IPS-18a (cell line): ENCODE measurements around the gene SESN3.
"Not testable (repeated sequence)": the region's sequence is repeated elsewhere in the genome, so short reads cannot be mapped to it uniquely, and the experiment has no call there.

Experiments used
- H3K27ac ChIP-seq: one replicate; pipeline ENCODE4 v1.5.1; 2013; ENCODE audit warnings: low read length
- H3K27me3 ChIP-seq: one replicate; pipeline ENCODE4 v1.6.1; 2013; ENCODE audit warnings: mild to moderate bottlenecking, low read length; ENCODE audit not compliant: control insufficient read depth, insufficient read depth
- H3K36me3 ChIP-seq: one replicate; pipeline ENCODE4 v1.6.1; 2013; ENCODE audit warnings: low read depth, low read length; ENCODE audit not compliant: control insufficient read depth
- H3K4me1 ChIP-seq: one replicate; pipeline ENCODE4 v1.6.1; 2013; ENCODE audit warnings: low read depth, low read length; ENCODE audit not compliant: control insufficient read depth
- H3K4me3 ChIP-seq: one replicate; pipeline ENCODE4 v1.5.1; 2013; ENCODE audit warnings: low read length
- H3K9ac ChIP-seq: one replicate; pipeline ENCODE4 v1.6.1; 2013; ENCODE audit warnings: mild to moderate bottlenecking, low read length, moderate library complexity
- H3K9me3 ChIP-seq: one replicate; pipeline ENCODE4 v1.6.1; 2013; ENCODE audit warnings: low read depth, low read length; ENCODE audit not compliant: control insufficient read depth

Gene SESN3

DNA sequence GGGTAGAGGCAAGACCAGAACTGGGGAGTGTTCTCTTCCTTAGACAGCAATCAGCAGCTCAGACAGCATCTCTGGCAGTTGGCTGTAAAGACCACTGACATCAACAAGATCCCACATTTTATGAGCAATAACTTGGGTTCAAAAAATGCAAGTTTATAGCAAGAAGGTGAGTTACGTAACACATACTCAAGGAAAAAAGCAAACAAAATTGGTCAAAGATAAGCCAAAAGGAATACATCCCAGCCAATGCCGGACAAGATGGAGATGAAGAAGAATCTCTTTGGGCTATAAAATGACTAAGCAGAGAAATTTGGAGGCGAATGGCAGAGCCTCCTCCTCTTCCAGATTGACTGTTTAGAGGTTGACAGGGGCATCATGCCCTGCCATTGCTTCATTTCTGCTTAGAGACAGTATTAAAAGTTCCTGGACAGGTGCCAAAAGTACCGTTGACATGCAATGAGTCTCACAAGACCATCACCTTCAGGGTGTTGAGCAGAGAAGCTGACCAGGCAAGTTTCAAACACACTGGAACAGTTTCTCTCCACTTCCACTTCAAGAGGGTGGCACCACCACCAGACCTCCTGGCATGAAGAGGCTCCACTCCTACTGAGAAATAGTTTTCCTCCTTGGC is 85.5 kb downstream of the SESN3 start:
- Histone ChIP-seq H3K9ac (no peak overlapping the region), H3K36me3 (no peaks in the 10 kb centered on the region), H3K27ac (no peak overlapping the region), H3K4me1 (peaks cover 10% of the 10 kb centered on the region), H3K9me3 (no peaks in the 10 kb centered on the region), H3K27me3 (peaks cover 86% of the 10 kb centered on the region), H3K4me3 (no peak overlapping the region)

DNA sequence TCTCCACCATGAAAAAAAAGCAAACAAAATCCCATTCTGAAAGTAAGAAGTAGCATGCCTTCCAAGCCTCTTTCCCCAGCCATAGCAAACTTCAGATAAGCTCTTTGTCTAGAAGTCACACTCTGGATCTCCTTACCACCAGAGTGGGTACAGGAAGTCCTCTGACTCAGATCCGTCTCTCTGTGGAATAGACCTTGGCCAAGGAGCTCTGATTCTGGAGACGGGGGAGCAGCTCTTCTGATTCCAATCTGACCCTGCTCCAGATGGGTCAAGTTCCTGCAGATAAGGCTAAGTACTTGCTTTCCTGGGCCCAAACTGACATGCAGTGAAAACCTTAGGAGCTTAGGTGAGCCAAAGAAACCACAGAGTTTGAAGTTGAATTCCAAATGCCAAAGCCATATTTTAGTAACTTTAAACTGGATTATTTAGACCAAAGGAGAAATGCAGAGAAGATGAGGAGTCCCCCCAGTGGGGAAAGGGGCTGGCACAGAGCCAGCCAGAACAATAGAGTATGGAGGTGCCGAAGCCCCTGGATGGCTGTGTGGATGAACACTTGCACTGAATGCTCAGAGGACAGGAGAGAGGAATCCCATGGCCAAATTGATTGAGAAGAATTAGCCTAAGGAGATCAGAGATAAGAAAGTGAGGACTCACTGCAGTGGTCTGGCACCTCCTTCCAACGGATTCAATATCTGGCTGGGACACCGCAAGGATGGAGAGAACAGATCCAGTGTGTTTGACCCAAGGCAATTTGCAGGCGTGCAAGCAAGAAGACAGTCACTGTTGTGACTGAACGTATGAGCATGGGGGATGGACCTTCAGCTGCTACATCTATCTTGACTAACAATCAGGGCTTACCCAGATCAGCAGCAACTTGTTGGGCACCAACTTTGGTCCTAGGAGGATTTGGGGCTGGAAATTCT is 86.4 kb downstream of the SESN3 start:
- no peaks in the 10 kb centered on the region for H3K36me3 ChIP-seq
- no peak overlapping the region for H3K4me3 ChIP-seq
- H3K9me3 ChIP-seq, result no peaks in the 10 kb centered on the region
- H3K27me3 ChIP-seq, result peaks cover 76% of the 10 kb centered on the region
- peaks cover 2% of the 10 kb centered on the region for H3K4me1 ChIP-seq
- H3K27ac ChIP-seq, result no peak overlapping the region
- H3K9ac ChIP-seq, result no peak overlapping the region

DNA sequence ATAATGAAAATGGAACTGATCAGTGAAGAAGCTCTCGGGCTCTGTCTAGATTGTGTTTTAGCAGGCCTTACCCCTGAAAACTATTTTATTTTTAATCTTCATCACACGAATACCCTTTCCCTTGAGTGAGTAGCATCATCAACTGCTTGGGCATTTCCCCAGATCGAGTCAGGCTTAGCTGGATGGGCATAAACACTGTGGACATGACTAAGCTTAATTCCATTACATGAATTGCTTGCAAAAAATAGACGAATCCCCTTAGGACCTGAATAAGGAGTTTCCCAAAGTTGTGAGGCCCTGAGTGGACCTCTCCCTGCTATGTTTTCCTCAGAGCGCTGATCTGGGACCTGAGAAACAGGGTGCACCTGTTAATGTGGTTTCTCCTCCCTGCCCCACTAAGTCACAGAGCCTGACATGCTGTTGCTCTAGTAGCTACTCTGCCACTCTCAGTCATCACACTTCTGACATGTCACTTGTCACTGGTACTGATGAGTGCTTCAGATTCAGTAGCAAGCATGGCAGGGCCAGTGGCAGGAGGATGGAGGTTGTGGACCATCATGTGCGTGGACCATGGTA is 87.8 kb downstream of the SESN3 start:
- no peak overlapping the region for H3K27ac ChIP-seq
- H3K9me3 ChIP-seq, result no peaks in the 10 kb centered on the region
- no peaks in the 10 kb centered on the region for H3K36me3 ChIP-seq
- H3K4me3 ChIP-seq, result no peak overlapping the region
- no peaks in the 10 kb centered on the region for H3K4me1 ChIP-seq
- no peak overlapping the region for H3K9ac ChIP-seq
- peaks cover 63% of the 10 kb centered on the region for H3K27me3 ChIP-seq

DNA sequence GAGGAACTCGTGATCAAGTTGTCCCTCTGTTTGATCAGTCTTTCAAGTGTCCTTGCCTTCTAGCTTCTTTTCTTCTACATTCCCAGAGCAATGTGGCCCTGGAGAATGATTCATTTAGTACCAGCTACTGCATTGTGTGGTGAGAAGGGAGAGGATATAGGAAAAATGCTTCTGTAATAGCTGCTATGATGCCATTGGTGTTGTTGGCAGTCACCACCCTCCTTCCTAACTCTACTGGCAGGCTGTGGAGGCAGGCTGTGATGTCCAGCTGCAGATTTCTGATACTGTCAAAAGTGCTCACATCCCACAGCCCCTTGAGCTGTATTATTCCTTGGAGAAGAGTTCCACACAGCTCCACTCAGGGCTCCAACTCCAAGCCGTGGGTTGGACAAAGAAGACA is 88.6 kb downstream of the SESN3 start:
- H3K27ac ChIP-seq, result no peak overlapping the region
- peaks cover 55% of the 10 kb centered on the region for H3K27me3 ChIP-seq
- no peaks in the 10 kb centered on the region for H3K4me1 ChIP-seq
- H3K36me3 ChIP-seq, result no peaks in the 10 kb centered on the region
- H3K4me3 ChIP-seq, result no peak overlapping the region
- no peaks in the 10 kb centered on the region for H3K9me3 ChIP-seq
- no peak overlapping the region for H3K9ac ChIP-seq

DNA sequence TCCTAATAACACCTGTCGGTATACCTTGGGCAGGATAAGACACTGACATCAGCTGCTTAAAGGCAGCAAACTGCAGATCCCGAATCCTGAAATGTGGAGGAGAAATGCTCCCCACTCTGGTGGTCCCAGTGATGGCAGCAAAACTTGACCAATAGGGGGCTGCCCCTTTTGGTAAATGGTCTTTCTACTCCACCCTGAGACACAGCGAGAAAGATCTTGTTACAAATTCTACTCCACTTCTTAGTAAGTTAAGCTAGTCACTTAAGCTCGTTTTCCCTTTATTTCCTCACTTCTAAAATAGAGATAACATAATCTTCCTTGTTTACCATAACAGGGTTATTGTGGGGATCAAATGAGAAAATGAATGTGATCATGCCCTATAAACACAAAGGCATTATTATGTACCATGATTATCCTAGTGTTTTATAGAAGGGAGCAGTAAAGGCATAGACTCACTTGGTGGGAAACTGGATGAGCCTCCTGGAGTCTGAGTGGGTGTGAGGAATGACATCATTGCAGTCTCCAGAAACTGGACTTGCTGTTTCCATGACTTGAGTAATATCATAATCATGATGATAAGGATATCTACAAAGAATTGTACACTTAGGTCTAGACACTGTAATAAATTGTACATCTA is 90.5 kb downstream of the SESN3 start:
- H3K27ac ChIP-seq, result no peak overlapping the region
- no peak overlapping the region for H3K9ac ChIP-seq
- H3K36me3 ChIP-seq, result no peaks in the 10 kb centered on the region
- H3K9me3 ChIP-seq, result no peaks in the 10 kb centered on the region
- no peak overlapping the region for H3K4me3 ChIP-seq
- peaks cover 36% of the 10 kb centered on the region for H3K27me3 ChIP-seq
- no peaks in the 10 kb centered on the region for H3K4me1 ChIP-seq

DNA sequence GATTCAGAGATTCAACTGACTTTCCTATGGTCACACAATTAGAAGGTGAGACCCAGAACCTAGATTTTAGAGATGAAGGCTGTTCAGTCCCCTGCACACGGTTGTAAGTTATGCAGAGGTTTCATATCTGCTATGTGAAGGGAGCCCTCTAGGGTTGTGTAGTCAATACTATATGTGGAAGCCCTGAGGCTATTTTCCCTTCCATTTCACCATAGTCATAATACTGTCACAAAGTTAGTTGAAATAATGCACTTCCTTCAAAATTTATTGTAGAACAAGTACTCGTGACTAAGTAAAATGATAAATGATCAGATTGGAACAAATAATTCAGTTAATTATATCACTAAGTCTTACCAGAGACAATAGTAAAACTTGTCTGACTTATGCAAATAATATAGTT is 92.6 kb downstream of the SESN3 start:
- H3K9me3 ChIP-seq, result no peaks in the 10 kb centered on the region
- H3K27me3 ChIP-seq, result peaks cover 15% of the 10 kb centered on the region
- H3K9ac ChIP-seq, result no peak overlapping the region
- H3K36me3 ChIP-seq, result no peaks in the 10 kb centered on the region
- no peak overlapping the region for H3K4me3 ChIP-seq
- H3K4me1 ChIP-seq, result no peaks in the 10 kb centered on the region
- no peak overlapping the region for H3K27ac ChIP-seq

DNA sequence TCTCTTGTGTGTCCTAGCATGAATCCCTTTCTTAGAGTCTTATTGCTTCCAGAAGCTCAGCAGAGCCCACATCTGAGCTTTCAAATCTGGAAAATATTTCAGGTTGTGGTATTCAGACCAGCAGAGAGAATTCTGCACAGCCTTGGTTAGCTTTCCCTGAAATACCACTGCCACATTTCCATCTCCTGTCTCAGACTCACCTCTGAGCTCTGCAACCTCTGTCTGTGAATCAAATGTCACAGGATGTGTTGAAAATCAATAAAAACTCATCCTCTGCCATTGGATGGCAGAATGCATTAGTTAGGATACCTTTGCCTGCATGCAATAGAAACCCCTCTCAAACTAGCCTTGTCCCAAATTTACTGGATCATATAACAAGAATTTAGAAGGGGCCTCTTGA is 93.7 kb downstream of the SESN3 start:
- Histone ChIP-seq H3K4me1 (no peaks in the 10 kb centered on the region), H3K36me3 (no peaks in the 10 kb centered on the region), H3K27ac (no peak overlapping the region), H3K9ac (no peak overlapping the region), H3K4me3 (no peak overlapping the region), H3K9me3 (no peaks in the 10 kb centered on the region), H3K27me3 (peaks cover 8% of the 10 kb centered on the region)

DNA sequence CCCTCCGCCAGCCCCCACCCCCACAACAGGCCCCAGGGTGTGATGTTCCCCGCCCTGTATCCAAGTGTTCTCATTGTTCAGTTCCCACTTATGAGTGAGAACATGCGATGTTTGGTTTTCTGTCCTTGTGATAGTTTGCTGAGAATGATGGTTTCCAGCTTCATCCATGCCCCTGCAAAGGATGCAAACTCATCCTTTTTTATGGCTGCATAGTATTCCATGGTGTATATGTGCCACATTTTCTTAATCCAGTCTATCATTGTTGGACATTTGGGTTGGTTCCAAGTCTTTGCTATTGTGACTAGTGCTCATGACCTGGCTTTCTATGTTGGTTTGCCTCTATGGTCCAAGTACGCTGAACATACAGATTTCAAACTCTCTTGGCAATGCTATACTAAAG is 94.3 kb downstream of the SESN3 start:
- not testable (repeated sequence) for H3K4me3 ChIP-seq, H3K9ac ChIP-seq, H3K9me3 ChIP-seq, H3K27ac ChIP-seq, H3K4me1 ChIP-seq, H3K27me3 ChIP-seq, H3K36me3 ChIP-seq

DNA sequence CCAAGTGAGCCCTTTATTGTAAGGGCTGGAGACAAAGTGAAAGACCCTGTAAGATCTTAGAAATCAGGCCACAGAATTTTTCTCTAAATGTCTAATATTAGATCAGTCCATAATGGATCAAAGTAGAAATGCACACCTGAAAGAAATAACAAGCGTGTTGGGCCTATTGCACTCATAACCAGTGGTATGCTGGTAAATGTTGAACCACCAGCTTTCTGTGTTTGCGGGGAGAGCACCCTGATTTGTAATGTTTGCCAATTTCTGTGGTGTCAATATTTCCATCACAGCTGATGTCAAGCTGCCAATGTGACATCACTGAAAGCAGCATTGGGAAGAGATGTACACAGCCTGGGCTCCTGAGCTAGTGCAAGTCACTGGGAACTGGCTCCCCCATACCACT is 95.1 kb downstream of the SESN3 start:
- no peak overlapping the region for H3K9ac ChIP-seq
- H3K4me3 ChIP-seq, result no peak overlapping the region
- H3K9me3 ChIP-seq, result no peaks in the 10 kb centered on the region
- H3K27ac ChIP-seq, result no peak overlapping the region
- H3K36me3 ChIP-seq, result no peaks in the 10 kb centered on the region
- H3K27me3 ChIP-seq, result peaks cover 3% of the 10 kb centered on the region
- no peaks in the 10 kb centered on the region for H3K4me1 ChIP-seq

DNA sequence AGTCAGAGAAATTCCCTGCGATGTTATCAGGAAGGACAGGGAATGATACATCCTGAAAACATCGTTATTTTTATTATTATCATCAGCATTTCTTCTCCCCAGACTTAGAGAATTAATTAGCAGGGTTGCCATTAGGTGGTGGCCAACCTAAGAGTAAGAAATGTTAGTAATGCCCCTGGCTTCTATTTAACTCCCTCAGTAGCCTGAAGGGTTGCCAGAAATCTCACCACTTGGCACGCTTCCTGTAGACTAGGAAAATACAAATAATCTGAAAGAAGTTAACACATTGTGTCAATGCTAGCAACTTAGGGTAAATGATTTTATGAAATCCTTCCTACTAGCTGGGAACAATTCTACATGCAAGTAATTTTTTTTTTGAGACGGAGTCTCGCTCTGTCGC is 95.8 kb downstream of the SESN3 start:
- Histone ChIP-seq H3K27ac (no peak overlapping the region), H3K4me3 (no peak overlapping the region), H3K9me3 (no peaks in the 10 kb centered on the region), H3K9ac (no peak overlapping the region), H3K4me1 (no peaks in the 10 kb centered on the region), H3K27me3 (no peaks in the 10 kb centered on the region), H3K36me3 (no peaks in the 10 kb centered on the region)

DNA sequence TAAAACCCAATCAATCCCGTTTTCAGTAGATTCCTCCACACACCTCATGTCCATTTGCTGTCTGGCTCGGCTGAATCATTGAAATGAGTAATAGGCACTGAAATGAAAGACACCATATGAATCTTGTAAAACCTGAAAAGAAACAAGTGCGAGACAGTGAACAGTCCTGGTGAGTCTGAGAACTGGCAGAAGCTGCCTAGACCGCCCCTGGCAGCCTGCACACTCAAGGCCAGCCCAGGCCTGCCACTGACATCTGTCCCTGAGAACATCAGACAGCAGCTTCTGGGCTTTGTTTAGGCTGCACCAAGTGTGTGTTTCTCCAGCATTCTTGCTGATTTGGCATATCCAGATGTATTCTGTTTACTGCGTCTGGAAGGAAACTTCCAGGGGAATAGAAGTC is 96.5 kb downstream of the SESN3 start:
- Histone ChIP-seq H3K27ac (no peak overlapping the region), H3K9me3 (no peaks in the 10 kb centered on the region), H3K9ac (no peak overlapping the region), H3K4me1 (no peaks in the 10 kb centered on the region), H3K36me3 (no peaks in the 10 kb centered on the region), H3K27me3 (no peaks in the 10 kb centered on the region), H3K4me3 (no peak overlapping the region)
